Vagina (tissue), 2 donors: ENCODE results near the gene PDE4D.

Experiments used
- POLR2AphosphoS5 ChIP-seq, 2 donors: sonication (generic); formaldehyde crosslinking; IDR thresholded peaks; one replicate each; pipeline ENCODE4 v1.9.0; 2017; ENCODE audit warnings: antibody characterized with exemption in 2 of 2, mild to moderate bottlenecking in 2 of 2, low read depth in 1 of 2; ENCODE audit not compliant: insufficient read depth in 1 of 2
- TF ChIP-seq, protein P1 (sequence below), 3 experiments: fragments of 450-650 bp in 2 of 3; fragments of 200-600 bp in 1 of 3; sonication (generic) in 1 of 3; IDR thresholded peaks; one replicate each; pipeline ENCODE4 v1.5.1; 2017 to 2019; ENCODE audit warnings: antibody characterized with exemption in 3 of 3, mild to moderate bottlenecking in 2 of 3, moderate library complexity in 2 of 3

DNA sequence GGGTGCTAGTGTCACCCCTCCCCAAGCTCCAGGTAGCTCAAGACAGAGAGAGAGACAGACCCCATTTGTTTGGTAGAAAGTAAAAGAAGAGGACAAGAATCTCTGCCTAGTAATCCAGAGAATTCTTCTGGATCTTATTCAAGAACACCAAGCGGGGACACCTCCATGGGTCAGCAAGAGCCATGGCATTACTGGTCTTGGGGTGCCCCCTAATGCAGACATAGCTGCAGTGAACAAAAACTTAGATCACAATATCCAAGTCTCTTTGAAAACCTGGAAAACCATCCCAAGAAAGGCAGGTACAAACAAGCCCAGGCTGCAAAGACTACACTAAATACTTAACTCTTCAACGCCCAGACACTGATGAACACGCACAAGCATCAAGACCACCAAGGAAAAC, 29.9 kb upstream of the PDE4D start:
- TF ChIP-seq, protein P1, sequence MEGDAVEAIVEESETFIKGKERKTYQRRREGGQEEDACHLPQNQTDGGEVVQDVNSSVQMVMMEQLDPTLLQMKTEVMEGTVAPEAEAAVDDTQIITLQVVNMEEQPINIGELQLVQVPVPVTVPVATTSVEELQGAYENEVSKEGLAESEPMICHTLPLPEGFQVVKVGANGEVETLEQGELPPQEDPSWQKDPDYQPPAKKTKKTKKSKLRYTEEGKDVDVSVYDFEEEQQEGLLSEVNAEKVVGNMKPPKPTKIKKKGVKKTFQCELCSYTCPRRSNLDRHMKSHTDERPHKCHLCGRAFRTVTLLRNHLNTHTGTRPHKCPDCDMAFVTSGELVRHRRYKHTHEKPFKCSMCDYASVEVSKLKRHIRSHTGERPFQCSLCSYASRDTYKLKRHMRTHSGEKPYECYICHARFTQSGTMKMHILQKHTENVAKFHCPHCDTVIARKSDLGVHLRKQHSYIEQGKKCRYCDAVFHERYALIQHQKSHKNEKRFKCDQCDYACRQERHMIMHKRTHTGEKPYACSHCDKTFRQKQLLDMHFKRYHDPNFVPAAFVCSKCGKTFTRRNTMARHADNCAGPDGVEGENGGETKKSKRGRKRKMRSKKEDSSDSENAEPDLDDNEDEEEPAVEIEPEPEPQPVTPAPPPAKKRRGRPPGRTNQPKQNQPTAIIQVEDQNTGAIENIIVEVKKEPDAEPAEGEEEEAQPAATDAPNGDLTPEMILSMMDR (IDR thresholded peaks at IDR 0.05): peak in 1 of 3 experiments; percentile 8
- TF ChIP-seq POLR2AphosphoS5 (IDR thresholded peaks at IDR 0.05; ENCODE audit: insufficient read depth in 1 of 2, low read depth in 1 of 2): no peak
